GM12801 (cell line): ENCODE measurements around the gene WDR13.

Experiments used
- TF ChIP-seq, protein P1 (sequence below): IDR thresholded peaks from one replicate; pipeline ENCODE4 v1.5.1; 2011; ENCODE audit warnings: control low read depth; ENCODE audit not compliant: insufficient read length; ENCODE audit errors: extremely low read depth

Gene WDR13

DNA sequence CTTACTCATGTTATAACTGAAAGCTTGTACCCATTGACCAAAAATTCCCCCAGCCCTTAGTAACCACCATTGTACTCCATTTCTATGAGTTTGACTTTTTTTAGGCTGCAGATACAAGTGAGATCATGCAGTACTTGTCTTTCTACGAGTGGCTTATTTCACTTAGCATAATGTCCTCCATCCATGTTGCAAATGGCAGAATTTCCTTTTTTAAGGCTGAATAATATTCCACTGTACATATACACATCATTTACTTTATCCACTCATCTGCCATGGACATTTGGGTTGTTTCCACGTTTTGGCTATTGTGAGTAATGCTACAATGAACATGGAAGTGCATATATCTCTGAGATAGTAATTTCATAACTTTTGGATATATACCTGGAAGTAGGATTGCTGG is 12.6 kb upstream of the WDR13 start:
- TF ChIP-seq, protein P1, sequence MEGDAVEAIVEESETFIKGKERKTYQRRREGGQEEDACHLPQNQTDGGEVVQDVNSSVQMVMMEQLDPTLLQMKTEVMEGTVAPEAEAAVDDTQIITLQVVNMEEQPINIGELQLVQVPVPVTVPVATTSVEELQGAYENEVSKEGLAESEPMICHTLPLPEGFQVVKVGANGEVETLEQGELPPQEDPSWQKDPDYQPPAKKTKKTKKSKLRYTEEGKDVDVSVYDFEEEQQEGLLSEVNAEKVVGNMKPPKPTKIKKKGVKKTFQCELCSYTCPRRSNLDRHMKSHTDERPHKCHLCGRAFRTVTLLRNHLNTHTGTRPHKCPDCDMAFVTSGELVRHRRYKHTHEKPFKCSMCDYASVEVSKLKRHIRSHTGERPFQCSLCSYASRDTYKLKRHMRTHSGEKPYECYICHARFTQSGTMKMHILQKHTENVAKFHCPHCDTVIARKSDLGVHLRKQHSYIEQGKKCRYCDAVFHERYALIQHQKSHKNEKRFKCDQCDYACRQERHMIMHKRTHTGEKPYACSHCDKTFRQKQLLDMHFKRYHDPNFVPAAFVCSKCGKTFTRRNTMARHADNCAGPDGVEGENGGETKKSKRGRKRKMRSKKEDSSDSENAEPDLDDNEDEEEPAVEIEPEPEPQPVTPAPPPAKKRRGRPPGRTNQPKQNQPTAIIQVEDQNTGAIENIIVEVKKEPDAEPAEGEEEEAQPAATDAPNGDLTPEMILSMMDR: no peak

DNA sequence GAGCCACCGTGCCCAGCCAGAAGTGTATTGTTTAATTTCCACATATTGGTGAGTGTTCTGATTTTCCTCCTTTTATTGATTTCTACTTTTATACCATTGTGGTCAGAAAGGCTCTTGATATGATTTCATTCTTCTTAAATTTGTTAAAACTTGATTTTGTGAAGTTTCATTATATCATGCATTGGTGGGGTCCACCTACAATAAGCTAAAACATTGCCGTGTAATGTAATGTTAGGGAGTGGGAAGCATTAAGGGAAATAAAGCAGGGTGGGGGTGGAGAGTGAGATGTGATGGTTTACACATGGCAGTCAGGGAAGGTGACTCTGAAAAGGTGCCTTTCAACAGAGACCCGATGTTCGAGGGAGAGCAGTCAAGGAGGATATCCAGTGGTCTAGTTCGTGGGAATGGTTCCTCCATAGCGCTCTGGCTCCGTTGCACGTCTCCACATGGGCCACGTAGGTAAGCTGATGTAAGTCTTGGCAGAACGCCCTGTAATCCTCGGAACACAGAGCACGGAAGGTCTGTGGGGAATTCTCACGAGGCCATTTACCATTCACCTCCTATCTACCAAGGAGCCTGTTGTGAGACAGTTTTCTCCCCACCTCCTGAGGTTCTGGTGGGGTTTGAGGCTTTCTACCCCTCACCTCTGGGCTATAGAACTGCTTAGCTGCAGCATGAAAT is 7.7 kb upstream of the WDR13 start:
- TF ChIP-seq, protein P1: no peak

DNA sequence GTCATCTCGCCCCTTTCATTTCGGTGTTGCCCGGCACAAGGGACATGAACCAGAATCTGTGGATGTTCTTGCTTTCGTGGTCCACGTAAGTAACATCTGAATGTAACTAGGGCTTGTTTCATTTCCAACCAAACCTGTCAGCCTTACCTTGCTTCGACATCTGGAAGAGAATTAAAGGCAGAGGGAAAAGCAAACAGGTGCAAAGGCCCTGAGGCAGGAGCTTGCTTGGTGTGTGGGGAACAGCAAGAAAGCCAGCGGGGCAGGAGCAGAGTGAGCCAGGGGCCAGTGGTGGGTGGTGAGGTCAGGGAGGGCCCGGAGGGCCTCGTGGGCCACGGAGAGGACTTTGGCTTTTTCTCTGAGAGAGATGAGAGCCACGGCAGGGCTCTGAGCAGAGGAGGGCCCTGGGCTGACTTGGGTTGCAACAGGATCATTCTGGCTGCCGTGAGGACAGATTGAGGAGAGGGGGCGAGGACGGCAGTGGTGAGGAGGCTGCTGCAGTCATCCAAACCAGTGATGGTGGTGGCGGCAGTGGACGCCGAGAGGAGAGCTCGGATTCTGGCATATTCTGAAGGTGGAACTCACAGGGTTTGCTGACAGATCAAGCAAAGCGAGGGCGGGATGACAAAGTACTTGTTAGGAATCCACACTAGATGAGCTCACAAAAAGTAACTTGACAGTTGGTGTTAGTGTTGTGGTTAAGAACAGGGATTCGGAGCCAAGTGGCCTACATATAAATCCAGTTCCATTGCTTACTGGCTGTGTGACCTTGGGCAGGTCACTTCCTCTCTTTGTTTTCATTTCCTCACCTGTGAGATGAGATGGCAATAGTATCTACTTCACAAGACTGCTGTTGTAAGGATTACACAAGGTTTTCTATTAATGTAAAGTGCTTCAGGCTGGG is 6.8 kb upstream of the WDR13 start:
- TF ChIP-seq, protein P1: no peak

DNA sequence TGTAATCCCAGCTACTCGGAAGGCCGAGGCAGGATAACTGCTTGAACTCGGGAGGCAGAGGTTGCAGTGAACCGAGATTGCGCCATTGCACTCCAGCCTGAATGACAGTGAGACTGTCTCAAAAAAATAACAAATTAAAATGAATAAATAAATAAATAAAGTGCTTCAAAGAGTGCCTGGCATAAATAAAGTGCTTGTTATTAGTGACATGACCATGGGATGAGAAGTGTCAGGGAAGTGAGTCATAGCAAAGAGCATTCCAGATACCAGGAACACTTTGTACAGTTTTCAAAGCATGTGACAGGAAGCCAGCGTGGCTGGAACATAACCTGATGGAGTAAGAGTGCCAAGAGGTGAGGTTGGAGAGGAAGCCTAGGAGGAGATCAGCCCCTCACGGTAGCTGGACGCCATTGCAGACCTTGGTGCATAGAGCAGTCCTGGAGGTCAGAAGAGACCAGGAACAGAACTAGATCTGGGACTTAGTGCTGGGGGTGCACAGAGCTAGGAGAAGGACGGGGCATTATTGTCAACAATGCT is 6.0 kb upstream of the WDR13 start:
- TF ChIP-seq, protein P1: no peak

DNA sequence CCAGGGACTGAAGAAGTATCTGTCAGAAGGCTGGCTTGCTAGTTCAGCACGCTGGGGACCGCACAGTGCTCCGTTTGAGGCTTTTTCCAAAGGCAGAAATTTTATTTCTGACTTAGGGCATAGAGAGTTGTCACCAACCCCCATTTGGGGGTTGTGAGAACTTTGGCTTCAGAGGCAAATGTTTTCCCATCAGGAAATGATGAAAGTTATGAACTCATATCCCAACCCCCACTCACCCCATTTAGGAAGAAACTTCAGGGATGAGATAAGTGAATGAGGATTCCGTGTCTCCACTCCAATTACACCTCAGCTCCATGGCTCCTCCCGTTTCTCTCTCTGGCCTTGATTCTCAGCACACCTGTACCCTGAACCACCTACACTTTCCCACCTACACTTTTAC is 4.3 kb upstream of the WDR13 start:
- TF ChIP-seq, protein P1: no peak

DNA sequence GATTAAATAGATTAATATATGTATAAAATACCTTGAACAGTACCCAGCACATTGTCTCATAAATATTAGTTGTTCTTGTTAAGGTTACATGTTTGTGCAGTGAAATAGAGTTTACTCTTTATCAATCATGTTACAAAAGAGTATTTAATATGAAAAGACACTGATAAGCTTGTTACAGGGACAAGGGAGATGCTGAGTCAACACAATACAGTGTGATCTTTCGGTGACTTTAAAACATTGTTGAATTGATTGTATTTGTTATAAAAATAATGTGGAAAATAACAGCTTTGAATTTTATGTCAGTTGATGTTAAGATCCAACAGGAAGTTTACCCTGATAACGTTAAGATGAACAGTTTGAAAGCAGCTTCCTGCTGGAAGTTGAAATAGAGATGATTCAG is 1.4 kb upstream of the WDR13 start:
- TF ChIP-seq, protein P1: no peak

DNA sequence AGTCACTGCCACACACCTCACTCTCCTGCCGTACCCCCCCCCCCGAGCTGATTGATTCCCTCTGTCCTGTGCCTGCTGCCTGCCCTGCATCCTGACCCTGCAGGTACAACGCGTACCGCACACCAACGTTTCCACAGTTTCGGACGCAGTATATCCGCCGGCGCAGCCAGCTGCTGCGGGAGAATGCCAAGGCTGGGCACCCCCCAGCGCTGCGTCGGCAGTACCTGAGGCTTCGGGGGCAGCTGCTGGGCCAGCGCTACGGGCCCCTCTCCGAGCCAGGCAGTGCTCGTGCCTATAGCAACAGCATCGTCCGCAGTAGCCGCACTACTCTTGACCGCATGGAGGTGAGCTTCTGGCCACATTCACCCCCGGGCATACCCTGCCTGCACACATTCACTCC is 1.3 kb downstream of the WDR13 start:
- TF ChIP-seq, protein P1: no peak
